Measurements from ENCODE around the gene HOTAIR. TPM values are rescaled to one million over a fixed set of nuclear protein-coding genes. Genes with fewer than 3 reads are reported as not detected.

HOTAIR gene
- total and polyA plus RNA-seq, 7 donors, result not detected

DNA sequence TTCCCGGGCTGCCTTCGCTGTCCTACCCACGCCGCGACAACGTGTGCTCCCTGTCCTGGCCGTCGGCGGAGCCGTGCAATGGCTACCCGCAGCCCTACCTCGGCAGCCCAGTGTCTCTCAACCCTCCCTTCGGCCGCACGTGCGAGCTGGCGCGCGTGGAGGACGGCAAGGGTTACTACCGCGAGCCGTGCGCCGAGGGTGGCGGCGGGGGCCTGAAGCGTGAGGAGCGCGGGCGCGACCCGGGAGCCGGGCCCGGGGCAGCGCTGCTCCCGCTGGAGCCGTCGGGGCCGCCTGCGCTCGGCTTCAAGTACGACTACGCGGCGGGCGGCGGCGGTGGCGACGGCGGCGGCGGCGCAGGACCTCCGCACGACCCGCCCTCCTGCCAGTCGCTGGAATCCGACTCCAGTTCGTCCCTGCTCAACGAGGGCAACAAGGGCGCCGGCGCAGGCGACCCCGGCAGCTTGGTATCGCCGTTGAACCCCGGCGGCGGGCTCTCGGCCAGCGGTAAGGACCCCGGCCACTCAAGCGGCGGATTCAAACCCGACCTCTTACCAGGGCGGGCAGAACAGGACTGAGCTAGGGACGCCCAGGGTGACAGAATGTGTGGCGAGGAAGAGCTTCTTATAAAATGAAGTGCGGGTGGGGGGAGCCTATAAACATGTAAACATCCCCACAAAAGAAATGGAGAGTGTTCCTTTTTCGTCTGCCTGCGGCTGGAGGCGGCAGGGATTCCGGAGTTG is 19.5 kb downstream of the HOTAIR start:
- H3K9me3 ChIP-seq, result no peaks in the 10 kb centered on the region
- peaks cover 0 to 33% (median 14%) of the 10 kb centered on the region in 4 donors for H3K4me1 ChIP-seq
- no peaks in the 10 kb centered on the region for H3K36me3 ChIP-seq
- DNase-seq, result no peak
- peaks cover 88 to 100% (median 100%) of the 10 kb centered on the region in 3 donors for H3K27me3 ChIP-seq
- 7 to 19% methylated on average over 86 of the region's 86 CpGs for WGBS, 2 donors
- H3K4me3 ChIP-seq, result no peak overlapping the region
- TF ChIP-seq, protein P1, sequence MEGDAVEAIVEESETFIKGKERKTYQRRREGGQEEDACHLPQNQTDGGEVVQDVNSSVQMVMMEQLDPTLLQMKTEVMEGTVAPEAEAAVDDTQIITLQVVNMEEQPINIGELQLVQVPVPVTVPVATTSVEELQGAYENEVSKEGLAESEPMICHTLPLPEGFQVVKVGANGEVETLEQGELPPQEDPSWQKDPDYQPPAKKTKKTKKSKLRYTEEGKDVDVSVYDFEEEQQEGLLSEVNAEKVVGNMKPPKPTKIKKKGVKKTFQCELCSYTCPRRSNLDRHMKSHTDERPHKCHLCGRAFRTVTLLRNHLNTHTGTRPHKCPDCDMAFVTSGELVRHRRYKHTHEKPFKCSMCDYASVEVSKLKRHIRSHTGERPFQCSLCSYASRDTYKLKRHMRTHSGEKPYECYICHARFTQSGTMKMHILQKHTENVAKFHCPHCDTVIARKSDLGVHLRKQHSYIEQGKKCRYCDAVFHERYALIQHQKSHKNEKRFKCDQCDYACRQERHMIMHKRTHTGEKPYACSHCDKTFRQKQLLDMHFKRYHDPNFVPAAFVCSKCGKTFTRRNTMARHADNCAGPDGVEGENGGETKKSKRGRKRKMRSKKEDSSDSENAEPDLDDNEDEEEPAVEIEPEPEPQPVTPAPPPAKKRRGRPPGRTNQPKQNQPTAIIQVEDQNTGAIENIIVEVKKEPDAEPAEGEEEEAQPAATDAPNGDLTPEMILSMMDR (IDR thresholded peaks at IDR 0.05), result no peak
- TF ChIP-seq EP300 (IDR thresholded peaks at IDR 0.05) (no peak), POLR2AphosphoS5 (IDR thresholded peaks at IDR 0.05) (no peak), POLR2A (IDR thresholded peaks at IDR 0.05) (no peak)
- intact Hi-C loops (cut with DNase I), result no loop called here
- H3K27ac ChIP-seq, result no peak overlapping the region

GRCh38 chr12:53954694-53955035 is 20.1 kb downstream of the HOTAIR start, which contains the start of gene HOXC12:
TSS of gene HOXC12 (plus strand) at chr12:53954903. CDS start at chr12:53954930, 27 bp downstream.
- TF ChIP-seq POLR2A (IDR thresholded peaks at IDR 0.05) (no peak), EP300 (IDR thresholded peaks at IDR 0.05) (no peak), POLR2AphosphoS5 (IDR thresholded peaks at IDR 0.05) (no peak)
- TF ChIP-seq, protein P1 (IDR thresholded peaks at IDR 0.05), result no peak
- Histone ChIP-seq H3K27ac (no peak within 1 kb of the TSS), H3K36me3 (no peaks in the 10 kb centered on the region), H3K9me3 (no peaks in the 10 kb centered on the region), H3K4me3 (no peak within 1 kb of the TSS), H3K4me1 (peaks cover 0 to 33% (median 14%) of the 10 kb centered on the region in 4 donors), H3K27me3 (peaks cover 88 to 100% (median 100%) of the 10 kb centered on the region in 3 donors)
- intact Hi-C loops (cut with DNase I), result no loop called here
- no peak for DNase-seq
- 3 to 5% methylated on average over 20 of the region's 20 CpGs for WGBS, 2 donors

- Histone ChIP-seq H3K9me3 (no peaks in the 10 kb centered on the region), H3K27ac (no peak overlapping the region), H3K4me1 (peaks cover 0 to 33% (median 14%) of the 10 kb centered on the region in 4 donors), H3K36me3 (no peaks in the 10 kb centered on the region), H3K27me3 (peaks cover 88 to 100% (median 100%) of the 10 kb centered on the region in 3 donors), H3K4me3 (no peak overlapping the region)
- no peak for TF ChIP-seq POLR2AphosphoS5 (IDR thresholded peaks at IDR 0.05)
- TF ChIP-seq POLR2A (IDR thresholded peaks at IDR 0.05), result no peak
- TF ChIP-seq, protein P1 (IDR thresholded peaks at IDR 0.05), result no peak
- TF ChIP-seq EP300 (IDR thresholded peaks at IDR 0.05), result no peak
- WGBS, 2 donors, result 6 to 7% methylated on average over 19 of the region's 19 CpGs
- DNase-seq, result no peak
- intact Hi-C loops (cut with DNase I), result no loop called here
Measured at GRCh38 chr12:53953831-53954693, 20.7 kb downstream of the HOTAIR start.

DNA sequence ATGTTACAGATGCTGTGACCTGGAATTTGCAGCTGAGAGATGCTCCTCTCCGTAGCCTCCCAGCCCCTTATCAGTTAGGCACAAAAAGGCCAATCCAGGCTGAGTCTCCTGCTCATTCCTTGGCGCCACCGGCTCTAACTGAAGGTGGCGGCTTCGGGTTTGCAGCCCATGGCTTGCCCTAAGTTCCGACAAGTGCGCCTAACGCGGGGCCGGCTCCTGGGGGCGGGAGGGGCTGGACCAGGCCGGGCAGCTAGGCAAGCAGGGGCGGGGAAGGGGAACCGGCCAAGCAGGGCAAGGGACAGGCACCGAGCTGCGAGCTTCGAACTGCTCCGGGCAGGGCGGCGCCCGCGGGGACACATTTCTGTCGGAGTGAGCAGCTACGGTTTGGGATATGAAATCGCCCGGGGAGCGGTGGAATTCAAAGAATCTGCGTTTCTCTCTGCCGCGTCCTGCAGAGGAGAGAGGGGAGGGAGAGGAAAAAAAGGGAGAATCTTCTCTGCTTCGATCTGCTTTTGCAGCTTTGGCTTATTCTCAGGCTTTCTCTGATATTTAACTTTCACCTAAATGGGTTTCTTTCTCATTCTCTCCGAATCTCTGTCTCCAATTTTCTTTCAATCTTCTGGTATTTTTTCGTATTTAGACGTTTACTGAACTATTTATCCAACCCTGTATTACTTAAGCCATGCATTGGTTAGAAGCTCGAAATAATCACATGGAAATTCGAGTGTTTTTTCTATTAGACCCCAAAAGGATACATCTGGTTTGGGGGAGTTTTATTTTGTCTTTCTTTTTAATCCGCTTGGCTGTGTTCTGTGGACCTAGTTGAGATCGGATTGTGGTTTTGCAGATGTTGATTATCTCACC is 21.7 kb downstream of the HOTAIR start:
- no peak overlapping the region for H3K4me3 ChIP-seq
- peaks cover 0 to 33% (median 14%) of the 10 kb centered on the region in 4 donors for H3K4me1 ChIP-seq
- TF ChIP-seq POLR2AphosphoS5 (IDR thresholded peaks at IDR 0.05), result no peak
- TF ChIP-seq, protein P1 (IDR thresholded peaks at IDR 0.05), result no peak
- no peak for TF ChIP-seq EP300 (IDR thresholded peaks at IDR 0.05)
- no peak for TF ChIP-seq POLR2A (IDR thresholded peaks at IDR 0.05)
- peaks cover 84 to 100% (median 99%) of the 10 kb centered on the region in 3 donors for H3K27me3 ChIP-seq
- intact Hi-C loops (cut with DNase I), result no loop called here
- no peaks in the 10 kb centered on the region for H3K9me3 ChIP-seq
- no peaks in the 10 kb centered on the region for H3K36me3 ChIP-seq
- H3K27ac ChIP-seq, result no peak overlapping the region
- DNase-seq, result no peak
- WGBS, 2 donors, result 5 to 6% methylated on average over 38 of the region's 38 CpGs

Data from sigmoid colon (tissue), 7 donors.